Measurements from ENCODE around the gene CLCF1. TPM values are rescaled to one million over a fixed set of nuclear protein-coding genes. Genes with fewer than 3 reads are reported as not detected.

The CLCF1 gene
- total and polyA plus RNA-seq, 2 of the 13 experiments (the other 11 are each of a cell fraction or from before 2014, with no cell fraction given) = 0.49 to 0.78 TPM

DNA sequence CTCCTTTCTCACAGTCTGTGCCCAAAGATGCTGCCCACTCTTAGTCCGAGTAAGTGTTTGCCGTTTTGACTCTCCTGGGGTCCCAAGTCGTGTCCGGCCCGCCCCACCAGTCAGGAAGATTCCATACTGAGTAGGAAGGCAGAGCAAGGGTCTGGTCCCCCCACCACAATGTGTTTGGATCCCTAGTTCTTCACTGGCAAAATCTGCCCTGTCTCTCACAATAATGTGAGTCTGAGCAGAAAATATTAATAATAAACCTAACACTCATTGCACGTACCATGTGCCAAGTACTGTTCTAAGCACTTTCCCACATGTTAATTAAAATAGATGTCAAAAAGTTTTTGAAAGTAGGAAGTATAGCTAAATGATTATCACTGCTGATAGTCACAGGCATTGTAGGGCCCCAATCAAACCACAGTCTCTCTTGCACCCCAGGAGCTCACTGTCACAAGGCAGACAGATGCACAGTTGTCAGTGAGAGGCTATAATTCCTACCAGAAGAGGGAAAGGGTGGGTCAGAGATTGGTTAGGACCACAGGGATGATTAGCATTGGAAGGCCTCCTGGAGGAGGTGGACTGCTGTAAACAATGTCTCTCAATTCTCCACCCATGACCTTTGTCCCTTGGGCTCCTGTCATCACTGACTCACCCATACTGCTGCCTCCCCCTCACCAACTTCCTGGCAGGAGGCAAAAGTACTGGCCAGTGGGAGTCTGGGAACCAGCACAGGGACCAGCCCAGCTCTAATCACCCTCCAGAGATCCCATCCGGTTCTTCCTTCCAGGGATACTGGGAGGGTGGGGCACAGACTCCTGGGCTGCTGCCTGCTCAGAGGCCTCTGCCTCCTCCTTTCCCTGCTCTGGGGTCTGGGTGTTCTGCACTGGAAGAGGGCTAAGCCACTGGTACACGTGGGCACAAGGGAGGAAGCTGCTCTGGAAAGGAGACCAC is 19.0 kb downstream of the CLCF1 start (continued):
- no peak for TF ChIP-seq PCBP1 (IDR thresholded peaks at IDR 0.05; ENCODE audit: borderline replicate concordance, low read depth, low read length)
- no peak for TF ChIP-seq ATF5 (CRISPR knock-in tag; IDR thresholded peaks at IDR 0.05; ENCODE audit: low read depth)
- TF ChIP-seq ZIK1 (CRISPR knock-in tag; IDR thresholded peaks at IDR 0.05; ENCODE audit: borderline replicate concordance, low read depth) = peak; percentile 86
- TF ChIP-seq HDAC6 (IDR thresholded peaks at IDR 0.05; ENCODE audit: low read depth, low read length) = no peak
- TF ChIP-seq NFKBIZ (CRISPR knock-in tag; IDR thresholded peaks at IDR 0.05) = no peak
- no peak for TF ChIP-seq ZBTB8A (CRISPR knock-in tag; IDR thresholded peaks at IDR 0.05; ENCODE audit: borderline replicate concordance, low read depth)
- TF ChIP-seq ZNF639 (CRISPR knock-in tag; conservative IDR thresholded peaks at IDR 0.05) = 0 out of 2 replicates have a peak, but pooled peaks have one; percentile 56
- TF ChIP-seq NCOA2 (CRISPR knock-in tag; IDR thresholded peaks at IDR 0.05) = peak; percentile 70
- no peak for TF ChIP-seq EHMT2 (IDR thresholded peaks at IDR 0.05; ENCODE audit: borderline replicate concordance, low read depth, low read length)
- no peak for TF ChIP-seq ZKSCAN1 (IDR thresholded peaks at IDR 0.05; ENCODE audit: low read length)
- no peak for TF ChIP-seq ZNF256 (CRISPR knock-in tag; conservative IDR thresholded peaks at IDR 0.05)
- peak; percentile 93 for TF ChIP-seq TEAD3 (CRISPR knock-in tag; optimal IDR thresholded peaks at IDR 0.05; ENCODE audit: borderline replicate concordance)
- TF ChIP-seq ZNF577 (CRISPR knock-in tag; IDR thresholded peaks at IDR 0.05; ENCODE audit: borderline replicate concordance, low read depth) = no peak
- no peak for TF ChIP-seq MED8 (CRISPR knock-in tag; IDR thresholded peaks at IDR 0.05; ENCODE audit: insufficient replicate concordance)
- no peak for TF ChIP-seq TBL1XR1 (IDR thresholded peaks at IDR 0.05; ENCODE audit: borderline replicate concordance, low read length, partially characterized antibody)
- TF ChIP-seq ONECUT2 (CRISPR knock-in tag; IDR thresholded peaks at IDR 0.05) = no peak
- TF ChIP-seq ZNF746 (CRISPR knock-in tag; IDR thresholded peaks at IDR 0.05) = 0 out of 2 replicates have a peak, but pooled peaks have one; percentile 49
- TF ChIP-seq, protein P1, sequence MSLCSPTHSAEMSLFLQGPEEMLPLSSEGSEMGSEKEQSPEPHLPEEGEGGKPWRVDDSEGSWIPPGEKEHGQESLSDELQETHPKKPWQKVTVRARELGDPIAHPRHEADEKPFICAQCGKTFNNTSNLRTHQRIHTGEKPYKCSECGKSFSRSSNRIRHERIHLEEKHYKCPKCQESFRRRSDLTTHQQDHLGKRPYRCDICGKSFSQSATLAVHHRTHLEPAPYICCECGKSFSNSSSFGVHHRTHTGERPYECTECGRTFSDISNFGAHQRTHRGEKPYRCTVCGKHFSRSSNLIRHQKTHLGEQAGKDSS (CRISPR knock-in tag; IDR thresholded peaks at IDR 0.05; ENCODE audit: borderline replicate concordance, low read depth) = 0 out of 2 replicates have a peak, but pooled peaks have one; percentile 73
- TF ChIP-seq, protein P2, sequence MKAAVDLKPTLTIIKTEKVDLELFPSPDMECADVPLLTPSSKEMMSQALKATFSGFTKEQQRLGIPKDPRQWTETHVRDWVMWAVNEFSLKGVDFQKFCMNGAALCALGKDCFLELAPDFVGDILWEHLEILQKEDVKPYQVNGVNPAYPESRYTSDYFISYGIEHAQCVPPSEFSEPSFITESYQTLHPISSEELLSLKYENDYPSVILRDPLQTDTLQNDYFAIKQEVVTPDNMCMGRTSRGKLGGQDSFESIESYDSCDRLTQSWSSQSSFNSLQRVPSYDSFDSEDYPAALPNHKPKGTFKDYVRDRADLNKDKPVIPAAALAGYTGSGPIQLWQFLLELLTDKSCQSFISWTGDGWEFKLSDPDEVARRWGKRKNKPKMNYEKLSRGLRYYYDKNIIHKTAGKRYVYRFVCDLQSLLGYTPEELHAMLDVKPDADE (CRISPR knock-in tag; IDR thresholded peaks at IDR 0.05) = no peak
- TF ChIP-seq, protein P3, sequence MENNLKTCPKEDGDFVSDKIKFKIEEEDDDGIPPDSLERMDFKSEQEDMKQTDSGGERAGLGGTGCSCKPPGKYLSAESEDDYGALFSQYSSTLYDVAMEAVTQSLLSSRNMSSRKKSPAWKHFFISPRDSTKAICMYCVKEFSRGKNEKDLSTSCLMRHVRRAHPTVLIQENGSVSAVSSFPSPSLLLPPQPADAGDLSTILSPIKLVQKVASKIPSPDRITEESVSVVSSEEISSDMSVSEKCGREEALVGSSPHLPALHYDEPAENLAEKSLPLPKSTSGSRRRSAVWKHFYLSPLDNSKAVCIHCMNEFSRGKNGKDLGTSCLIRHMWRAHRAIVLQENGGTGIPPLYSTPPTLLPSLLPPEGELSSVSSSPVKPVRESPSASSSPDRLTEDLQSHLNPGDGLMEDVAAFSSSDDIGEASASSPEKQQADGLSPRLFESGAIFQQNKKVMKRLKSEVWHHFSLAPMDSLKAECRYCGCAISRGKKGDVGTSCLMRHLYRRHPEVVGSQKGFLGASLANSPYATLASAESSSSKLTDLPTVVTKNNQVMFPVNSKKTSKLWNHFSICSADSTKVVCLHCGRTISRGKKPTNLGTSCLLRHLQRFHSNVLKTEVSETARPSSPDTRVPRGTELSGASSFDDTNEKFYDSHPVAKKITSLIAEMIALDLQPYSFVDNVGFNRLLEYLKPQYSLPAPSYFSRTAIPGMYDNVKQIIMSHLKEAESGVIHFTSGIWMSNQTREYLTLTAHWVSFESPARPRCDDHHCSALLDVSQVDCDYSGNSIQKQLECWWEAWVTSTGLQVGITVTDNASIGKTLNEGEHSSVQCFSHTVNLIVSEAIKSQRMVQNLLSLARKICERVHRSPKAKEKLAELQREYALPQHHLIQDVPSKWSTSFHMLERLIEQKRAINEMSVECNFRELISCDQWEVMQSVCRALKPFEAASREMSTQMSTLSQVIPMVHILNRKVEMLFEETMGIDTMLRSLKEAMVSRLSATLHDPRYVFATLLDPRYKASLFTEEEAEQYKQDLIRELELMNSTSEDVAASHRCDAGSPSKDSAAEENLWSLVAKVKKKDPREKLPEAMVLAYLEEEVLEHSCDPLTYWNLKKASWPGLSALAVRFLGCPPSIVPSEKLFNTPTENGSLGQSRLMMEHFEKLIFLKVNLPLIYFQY (CRISPR knock-in tag; IDR thresholded peaks at IDR 0.05; ENCODE audit: borderline replicate concordance) = peak; percentile 59; the same call in 1 of the 2 replicates
- TF ChIP-seq HHEX (CRISPR knock-in tag; IDR thresholded peaks at IDR 0.05) = no peak

Measured in HepG2 (cell line).